Hematopoietic multipotent progenitor cell treated with erythropoietin and hydrocortisone succinate and interleukin-3 and kit ligand, for 4 days (in vitro differentiated cells): ENCODE measurements around the gene LCN6.
"Not testable (repeated sequence)": the region's sequence is repeated elsewhere in the genome, so short reads cannot be mapped to it uniquely, and the experiment has no call there.

ENCODE experiments used
- DNase-seq: peaks from one replicate; pipeline ENCODE4 v3.0.0-alpha.2; 2015

The LCN6 gene

DNA sequence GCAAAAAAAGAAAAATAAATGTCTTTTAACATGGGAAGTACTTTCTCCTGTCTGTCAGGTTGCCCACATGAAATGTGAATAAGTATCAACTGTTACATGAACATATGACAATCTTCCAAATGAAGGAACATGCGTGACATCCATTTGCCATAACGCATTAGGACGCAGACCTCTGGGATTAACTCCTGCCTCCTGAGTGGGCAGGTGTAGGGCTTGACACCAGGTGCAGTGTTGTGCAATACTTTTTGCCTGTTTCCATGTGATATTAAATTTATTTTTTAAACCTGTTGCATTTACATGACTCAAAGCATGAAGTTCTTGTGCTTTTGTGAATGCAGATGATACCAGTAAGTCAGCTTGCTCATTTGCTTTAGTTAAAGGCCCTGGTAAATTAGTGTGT is 34.1 kb upstream of the LCN6 start:
- DNase-seq, result no peak

DNA sequence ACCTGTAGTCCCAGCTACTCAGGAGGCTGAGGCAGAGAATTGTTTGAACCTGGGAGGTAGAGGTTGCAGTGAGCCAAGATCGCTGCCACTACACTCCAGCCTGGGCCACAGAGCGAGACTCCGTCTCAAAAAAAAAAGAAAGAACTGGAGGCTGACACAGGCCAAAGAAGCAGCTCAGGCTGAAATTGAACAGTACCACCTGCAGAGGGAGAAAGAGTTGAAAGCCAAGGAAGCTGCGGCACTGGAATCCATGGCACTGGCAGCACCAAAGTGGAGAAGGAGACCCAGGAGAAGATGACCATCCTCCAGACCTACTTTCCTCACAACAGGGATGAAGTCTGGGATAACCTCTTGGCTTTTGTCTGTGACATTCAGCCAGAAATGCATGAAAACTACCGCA is 31.5 kb upstream of the LCN6 start:
- no peak for DNase-seq

DNA sequence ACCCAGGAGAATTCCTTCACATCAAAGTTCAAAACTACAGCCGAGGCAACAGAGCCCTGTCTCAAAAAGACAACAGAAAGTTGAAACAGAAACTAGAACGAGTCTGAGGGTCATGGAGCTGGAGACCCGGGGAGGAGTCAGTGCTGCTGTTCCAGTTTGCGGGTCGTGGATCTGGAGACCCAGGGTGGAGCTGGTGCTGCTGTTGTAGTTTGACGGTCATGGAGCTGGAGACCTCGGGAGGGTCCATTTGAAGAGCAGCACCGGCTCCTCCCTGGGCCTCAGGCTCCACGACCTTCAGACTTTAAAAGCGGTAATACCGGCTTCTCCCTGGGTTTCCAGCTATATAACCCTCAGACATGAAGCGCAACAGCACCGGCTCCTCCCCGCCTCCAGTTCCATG is 29.0 kb upstream of the LCN6 start:
- DNase-seq, result no peak

DNA sequence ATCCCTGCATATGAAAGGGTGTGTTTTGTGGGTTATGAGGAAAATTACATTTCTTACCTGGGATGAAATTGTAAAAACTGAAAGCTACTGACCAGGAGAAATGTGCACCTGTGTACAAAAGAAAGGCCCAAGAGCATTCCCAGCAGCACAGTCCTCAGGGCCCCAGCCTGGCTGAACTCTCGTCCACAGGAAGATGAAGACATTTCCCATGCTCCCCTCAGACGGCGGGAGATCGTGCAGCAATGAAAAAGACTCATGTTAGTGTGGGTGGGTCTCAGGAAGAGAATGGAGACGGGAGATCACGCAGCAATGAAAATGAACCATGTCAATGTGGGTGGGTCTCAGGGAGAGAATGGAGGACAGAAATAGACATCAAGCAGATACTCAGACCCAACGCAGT is 28.6 kb upstream of the LCN6 start:
- DNase-seq, result no peak

DNA sequence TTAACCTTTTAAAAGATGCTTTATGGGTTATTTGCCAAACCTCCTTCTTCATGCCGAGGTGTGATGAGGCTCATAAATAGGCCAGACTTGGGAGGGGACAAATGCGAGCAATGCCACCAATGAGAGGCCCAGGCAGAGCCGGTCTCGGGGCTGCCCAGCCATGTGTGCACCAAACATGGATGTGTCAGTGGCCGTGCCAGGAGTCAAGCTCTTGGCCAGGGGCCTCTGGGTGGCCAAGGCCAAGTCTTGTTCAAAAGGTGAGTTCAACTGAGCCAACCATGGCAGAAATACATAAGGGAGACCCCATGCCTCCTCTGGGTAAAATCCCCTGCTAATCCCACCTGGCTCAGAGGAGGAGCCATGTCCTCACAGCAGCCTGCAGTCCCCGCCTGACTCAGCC is 26.9 kb upstream of the LCN6 start:
- DNase-seq, result no peak

DNA sequence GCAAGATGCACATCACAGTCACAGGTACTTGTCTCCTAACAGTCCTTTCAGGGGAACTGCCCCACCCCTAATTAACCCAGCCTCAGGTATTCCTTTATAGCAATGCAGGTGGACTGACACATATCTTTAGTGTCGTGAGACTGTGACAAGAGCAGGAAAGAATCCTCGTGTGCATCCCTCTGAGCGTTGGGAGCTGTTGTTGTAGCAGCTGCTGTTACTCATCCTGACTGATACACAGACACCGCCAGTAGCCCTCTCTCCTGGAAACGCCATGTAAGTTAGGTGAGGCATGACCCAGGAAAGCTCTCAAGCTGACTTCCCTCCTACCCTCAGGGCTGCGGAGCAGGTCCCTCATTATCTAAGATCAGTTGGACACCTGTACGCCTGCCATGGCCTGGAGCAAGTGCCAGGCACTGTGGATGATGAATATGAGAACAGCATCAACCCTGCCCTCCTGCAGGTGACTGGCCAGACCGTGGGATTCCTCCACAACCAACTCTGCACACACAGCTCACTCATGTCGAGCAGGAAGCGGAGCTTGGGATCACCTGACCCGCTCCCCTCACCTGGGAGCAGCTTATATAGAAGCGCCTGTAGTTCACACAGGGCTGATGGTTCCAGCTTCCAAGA is 26.2 kb upstream of the LCN6 start:
- no peak for DNase-seq

DNA sequence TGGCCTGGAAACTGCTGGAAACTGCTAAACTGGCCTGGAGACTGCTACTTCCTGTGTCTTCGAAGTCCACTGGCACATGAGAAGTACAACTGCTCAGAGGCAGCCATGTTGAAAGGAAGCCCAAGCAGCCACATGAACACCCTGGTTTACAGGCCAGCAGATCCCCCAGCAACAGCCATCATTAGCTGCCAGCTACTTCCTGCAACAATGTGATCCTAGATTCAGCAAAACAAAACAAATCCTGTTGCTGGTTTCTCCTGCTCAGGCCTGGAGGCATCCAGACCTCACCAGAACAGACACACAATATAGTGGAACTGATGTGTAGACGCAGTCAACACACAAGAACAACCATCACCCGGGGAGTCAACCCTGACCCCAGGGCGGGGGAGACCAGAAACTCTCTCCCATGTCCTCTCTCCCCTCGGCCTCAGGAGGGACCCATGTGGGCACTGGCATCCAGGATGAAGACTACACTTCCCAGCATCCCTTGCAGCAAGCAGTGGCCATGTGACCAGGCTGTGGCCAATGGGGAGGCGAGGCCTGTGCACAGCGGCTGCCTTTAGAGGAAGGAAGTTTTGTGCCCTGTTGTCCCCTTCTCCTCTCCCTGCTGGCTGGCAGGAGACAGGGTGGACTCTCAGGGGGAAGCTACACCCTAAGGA is 25.2 kb upstream of the LCN6 start:
- peak; percentile 83 for DNase-seq

DNA sequence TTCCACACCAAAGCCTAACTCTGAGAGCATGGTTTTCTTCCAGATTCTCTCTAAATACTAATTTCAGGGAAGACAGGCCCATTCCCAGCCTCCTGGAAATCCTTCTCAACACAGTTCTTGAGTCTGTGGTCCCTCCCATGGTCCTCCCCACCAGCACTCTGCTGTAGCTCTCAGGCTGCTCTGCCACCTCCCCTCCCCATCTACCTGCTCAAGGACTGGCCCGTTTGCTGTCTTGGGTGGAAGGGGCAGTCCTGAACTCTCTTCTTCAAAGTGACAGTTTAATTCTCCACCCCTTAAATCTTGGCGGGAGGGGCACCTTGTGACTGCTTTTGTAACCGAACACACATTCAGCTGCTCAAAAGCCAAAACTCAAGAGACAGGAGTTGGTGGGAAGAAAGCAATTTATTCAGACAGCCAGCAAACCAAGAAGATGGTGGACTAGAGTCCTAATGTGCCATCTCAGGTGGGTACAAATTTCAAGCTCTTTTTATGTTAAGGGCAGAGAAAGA is 23.6 kb upstream of the LCN6 start:
- peak; percentile 54 for DNase-seq

DNA sequence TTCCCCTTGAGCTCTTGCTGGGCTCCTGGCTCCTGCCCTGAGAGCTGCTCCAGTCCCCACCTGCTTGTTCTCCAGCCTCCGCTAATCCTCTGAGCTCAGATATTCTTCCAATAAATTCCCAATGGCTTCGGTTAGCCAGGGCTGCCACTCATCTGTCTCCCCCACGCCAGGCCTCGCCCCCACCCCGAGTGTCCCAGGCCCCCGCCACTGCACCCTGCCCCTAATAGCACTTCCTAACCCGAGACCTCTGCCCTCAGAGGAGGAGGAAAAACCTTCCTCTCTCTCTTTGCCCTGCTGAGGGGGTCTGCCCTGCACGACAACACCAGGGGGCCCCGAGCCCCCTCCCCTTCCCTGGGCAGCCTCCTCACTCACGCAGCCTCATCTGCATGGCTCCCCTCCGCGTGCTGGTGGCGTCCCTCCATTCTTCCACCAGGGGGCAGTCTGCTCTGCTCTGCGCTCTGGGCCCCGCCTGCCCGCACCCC is 21.4 kb upstream of the LCN6 start:
- DNase-seq, result peak; percentile 75

DNA sequence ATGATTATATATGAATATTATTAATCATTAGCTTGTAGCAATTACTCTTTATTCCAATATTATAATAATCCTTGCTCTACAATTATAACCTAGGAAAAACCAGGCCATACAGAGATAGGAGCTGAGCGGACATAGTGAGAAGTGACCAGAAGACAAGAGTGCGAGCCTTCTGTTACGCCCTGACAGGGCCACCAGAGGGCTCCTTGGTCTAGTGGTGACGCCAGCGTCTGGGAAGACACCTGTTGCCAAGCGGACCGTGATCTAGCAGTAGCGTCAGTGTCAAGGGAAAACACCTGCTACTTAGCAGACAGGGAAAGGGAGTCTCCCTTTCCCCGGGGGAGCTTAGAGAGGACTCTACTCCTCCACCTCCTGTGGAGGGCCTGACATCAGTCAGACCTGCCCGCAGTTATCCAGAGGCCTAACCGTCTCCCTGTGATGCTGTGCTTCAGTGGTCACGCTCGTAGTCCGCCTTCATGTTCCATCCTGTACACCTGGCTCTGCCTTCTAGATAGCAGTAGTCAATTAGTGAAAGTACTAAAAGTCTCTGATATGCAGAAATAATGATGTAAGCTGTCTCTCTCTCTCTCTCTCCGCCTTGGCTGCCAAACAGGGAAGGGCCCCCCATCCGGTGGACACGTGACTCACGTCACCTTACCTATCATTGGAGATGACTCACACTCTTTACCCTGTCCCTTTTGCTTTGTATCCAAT is 18.2 kb upstream of the LCN6 start:
- peak; percentile 68 for DNase-seq

DNA sequence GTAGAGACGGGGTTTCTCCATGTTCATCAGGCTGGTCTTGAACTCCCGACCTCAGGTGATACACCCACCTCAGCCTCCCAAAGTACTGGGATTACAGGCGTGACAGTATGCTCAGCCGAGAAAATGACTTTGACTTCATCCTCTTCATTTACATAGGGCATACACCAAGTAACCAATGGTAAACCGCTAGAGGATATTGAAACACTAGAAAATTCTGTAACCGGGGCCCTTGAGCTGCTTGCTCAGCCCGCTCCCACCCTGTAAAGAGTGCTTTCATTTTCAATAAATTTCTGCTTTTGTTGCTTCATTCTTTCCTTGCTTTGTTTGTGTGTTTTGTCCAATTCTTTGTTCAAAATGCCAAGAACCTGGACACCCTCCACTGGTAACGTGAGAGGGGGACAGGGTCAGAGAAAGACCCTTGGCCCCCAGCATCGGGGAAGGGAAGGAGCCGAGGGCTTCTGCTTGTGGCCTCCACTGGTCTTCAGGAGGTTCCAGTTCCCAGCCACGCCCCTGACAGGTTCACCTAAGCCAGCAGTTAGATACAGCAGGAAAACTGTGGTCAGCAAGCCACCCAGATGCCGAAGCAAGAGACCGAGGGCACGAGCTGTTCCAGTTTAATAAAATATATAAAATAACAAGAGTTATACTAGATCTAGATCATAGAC is 17.6 kb upstream of the LCN6 start:
- not testable (repeated sequence) for DNase-seq

DNA sequence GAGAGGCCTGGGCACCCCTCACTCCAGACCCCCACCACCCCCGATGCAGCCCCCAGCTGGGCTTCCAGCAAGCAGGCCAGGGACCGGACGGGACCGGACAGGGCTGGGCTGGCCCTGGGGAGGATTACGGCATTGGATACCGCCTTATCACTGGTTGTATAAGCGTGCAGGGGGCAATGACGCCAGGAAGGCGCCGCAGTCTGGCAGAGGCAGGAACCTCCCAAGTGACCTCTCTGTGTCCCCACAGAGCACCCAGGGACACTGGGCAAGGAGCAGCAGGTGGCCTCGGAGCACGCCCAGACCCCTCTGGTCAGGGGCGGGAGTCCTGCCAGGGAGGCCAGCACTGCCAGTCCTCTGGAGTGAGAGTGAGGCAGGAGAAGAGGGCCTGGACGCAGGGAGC is 16.7 kb upstream of the LCN6 start:
- no peak for DNase-seq

DNA sequence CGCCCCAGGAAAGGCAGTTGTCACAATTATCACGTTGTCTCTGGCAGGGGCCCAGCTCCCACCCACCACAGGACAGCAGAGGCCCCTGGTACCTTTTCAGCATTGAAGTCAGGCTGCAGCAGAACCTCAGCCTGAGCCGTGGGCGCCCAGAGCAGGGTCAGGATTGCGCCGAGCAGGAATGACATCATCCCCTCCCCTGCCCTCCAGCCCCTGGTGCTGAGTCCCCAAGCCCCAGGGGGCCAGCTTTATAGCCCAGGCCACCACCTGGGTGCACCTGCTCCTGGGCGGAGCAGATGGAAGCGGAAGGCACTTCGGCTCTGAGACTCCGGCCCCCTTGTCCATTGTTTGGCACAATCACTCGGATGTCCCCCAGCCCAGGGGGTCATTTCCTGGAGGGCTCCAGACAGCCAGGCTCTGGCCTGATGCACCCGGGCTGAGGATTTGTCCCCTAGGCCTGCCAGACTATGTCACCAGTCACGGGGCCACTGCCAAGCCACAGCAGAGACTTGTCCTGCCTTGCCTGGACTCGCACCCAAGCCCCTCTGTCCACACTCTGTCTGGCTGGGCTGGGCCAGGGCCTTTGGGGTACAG is 16.1 kb upstream of the LCN6 start, which contains the start of gene LCN15:
Gene LCN15, minus strand, starts transcription at position 218 of the 591 bp plus-strand sequence. Its CDS starts 30 bp downstream, at position 188.
- no peak for DNase-seq

DNA sequence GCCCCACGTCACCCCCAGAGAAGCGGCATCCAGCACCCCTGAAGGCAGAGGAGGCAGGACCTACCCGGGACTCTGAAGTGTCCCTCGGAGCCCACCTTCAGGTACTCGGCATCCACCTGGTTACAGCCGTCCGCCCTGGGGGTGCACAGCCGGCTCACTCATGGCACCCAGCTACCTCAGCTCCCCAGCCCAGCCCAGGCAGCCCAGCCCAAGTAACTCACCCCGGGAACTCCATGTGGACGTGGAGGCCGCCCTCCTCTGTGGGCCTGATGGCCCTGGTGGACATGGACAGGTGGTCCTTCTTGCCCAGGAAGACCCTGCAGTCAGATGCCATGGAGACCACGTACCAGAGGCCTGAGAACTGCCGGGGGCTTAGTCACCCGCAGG is 15.3 kb upstream of the LCN6 start:
- DNase-seq, result no peak

DNA sequence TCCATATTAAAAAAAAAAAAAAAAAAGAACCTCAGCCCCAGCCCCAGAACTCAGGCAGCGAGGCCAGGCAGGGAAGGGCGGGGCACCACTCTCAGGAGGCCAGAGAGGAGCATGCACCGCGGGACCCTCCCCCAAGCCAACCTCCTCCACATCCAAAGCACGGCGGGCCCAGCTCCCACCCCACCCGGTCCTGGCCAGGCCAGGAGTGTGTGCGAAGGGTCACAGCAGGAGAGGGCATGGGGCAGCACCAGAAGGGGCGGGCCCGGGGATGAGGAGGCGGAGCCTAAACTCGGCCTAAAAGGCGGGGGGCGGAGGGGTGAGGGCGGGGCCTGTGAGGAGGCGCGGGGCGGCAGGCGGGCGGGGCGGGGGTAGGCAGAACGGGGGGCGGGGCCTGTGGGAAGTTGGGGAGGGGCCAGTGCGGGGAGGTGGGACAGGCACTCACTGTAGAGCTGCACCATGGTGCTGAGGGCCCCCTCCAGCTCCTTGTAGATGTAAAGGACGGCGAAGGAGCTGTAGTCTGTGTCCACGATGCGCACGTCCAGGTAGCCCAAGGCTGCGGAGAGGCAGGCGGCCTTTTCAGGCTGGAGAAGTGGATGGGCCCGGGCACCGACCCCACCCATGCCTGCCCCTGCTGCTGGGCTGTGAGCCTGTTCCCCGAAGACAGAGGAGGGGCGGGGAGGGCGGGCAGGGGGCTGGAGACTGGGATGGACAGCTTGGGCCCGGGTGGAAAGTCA is 14.8 kb upstream of the LCN6 start:
- DNase-seq, result peak; percentile 88

DNA sequence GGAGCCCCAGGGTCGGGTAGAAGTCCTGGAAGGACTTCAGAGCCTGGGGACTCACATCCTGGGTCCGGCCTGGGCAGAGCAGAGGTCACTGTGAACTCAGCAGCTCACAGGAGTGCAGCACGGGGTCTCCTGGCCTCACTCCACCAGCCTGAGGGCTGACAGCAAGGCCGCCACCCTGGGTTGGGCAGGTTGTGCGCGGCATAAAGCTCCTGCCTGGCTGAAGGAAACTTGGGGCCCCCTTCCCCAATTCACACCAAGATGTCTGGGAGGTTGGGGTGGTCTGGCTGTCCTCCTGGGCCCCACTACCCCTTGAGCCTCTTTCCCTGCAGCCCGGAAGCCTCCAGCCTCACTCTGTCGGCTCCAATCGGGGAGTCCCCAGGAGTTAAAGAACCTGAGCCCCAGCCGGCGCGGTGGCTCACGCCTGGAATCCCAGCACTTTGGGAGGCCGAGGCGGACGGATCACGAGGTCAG is 13.9 kb upstream of the LCN6 start:
- no peak for DNase-seq

DNA sequence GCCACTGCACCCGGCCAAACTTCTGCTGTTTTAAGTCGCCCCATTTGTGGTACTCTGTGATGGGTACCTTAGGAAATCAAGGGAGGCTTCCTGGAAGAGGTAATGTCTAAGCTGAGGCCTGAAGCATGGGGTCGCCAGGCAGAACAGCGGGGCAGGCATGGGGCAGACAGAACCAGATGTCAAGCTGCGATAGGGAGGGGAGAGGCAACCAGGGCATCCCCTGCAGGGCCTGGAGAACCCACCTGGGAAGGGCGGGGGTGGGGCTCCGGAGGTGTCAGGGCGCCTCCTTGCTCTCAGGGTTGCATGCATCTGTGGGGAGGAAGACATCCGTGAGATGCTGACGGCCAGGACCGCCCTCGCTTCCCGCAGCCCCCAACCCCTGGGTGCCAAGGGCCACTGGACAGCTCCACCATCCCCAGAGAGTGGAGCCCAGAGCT is 13.2 kb upstream of the LCN6 start:
- no peak for DNase-seq

DNA sequence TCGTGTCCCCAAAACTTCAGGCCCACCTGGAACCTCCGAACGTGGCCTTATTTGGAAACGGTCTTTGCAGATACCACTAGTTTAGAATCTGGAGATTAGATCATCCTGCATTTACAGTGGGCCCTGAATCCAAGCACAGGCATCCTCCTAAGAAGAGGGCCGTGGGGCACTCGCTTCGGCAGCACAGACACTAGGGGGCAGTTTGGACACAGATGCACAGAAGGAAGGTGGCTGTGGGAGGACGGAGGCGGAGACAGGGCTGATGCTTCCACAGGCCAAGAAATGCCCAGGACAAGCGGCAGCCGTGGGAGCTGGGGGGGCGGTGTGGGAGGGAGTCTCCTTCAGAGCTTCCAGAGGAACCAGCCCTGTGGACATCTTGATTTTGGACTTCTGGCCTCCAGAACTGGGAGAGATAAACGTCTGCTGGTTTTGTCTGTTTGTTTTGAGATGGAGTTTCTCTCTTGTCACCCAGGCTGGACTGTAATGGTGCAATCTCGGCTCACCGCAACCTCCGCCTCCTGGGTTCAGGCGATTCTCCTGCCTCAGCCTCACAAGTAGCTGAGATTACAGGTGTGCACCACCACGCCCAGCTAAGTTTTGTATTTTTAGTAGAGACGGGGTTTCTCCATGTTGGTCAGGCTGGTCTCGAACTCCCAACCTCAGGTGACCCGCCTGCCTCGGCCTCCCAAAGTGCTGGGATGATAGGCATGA is 12.7 kb upstream of the LCN6 start:
- DNase-seq, result peak; percentile 87

DNA sequence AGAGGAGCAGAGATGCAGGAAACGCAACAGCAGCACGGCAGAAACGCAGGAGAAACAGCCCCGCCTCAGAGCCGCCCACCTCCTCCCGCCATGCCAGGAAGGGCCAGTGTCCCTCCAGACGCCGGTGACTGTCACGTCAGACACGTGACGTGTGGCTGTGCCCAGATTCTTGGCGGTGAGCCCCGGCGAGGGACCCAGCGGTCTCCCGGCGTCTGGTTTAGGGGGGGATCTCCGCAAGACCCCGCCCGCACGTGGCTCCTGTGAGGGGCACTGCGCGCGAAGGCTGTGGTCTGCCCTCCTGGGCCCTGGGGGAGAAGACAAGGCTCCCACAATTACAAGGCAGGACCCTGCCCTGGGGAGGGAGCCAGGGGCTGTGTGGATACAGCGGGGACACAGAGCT is 12.1 kb upstream of the LCN6 start:
- DNase-seq, result no peak

DNA sequence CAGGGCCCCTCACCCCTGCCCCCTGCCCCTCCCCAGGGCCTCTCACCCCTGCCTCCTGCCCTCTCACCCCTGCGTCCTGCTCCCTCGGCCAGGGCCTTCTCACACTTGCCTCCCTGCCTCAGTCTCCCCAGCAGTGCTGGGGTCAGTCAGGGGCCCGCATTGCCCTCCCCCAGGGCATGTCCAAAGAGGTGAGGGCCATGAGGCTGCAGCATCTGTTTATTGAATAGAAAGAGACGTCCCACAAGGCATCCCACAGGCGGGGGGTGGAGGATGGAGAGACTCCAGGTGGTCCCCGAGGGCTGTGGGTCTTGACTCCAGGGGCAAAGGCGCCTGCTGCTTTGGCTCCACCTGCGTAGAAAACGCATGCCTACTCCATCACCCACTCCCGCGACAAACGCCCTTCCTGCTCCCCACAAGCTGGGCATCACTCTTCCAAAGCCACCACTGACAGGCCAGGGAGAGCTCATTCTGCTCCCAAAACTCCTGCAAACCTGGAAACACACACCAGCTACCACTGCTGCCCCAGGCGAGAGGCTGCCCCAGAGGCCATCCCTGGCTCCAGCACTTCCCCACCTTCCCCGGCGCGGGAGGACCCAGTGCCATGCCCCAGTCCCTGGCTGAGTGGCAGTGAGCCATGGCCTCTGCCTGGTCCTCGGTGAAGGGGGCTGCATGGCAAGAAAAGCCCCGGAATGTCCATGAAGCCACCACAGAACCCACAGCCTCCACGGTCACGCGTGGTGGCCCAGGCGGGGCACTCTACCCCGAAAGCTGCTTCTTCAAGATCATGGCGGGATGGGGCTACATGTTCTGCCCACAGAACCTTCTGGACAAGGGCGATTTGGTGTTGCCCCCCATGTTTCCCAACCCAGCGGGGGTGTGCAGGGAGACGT is 11.4 kb upstream of the LCN6 start:
- DNase-seq, result no peak
